NCI-H1930 (cell line): ENCODE results near the gene OCRL.

Experiments
- DNase-seq, 2 experiments: peaks; one replicate each; lab custom pipeline; 2025; lab: John Stamatoyannopoulos, UW

OCRL gene

DNA sequence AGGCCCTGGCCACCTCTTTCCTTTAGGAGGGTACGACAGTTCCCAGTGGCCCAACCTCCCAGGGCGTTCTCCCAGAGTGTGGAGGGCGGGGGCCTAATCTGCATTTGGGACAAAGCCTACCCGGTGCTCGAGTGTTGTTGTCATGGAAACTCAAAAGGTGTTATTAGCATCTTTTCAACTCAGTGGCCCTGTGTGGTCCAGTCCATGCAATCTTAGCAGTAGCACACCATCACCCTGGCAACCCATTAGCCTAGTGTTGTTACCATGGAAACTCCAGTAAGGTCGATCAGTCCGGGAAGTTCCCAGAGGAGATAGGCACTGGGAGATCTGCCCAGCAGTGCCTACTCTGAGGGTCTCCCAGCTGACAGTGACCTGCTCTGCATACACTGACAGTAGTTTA is 94.5 kb downstream of the OCRL start:
- DNase-seq: no peak

DNA sequence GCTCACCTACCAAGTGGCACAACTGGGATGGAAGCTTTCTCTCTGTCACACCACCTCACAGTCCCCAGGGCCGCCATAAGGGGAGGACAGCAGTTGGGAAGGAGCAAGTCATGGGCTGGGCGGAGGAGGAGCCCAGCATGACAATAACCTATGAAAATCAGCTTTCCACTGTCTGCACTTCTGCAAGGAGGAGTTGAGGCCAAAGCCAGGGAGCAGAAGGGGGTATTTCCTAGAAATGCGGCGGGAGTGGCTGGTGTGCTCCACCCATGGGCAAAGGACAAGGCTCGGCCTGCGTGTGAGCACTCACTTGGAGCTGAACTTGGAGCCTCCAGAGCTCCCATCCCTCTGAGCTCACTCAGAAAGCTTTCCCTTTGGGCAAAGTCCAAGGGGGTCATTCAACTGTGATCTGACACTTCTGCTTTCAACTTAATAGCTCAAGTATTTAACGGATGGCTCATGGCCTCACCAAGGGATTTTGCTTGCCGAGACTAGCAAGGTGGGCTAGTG is 96.2 kb downstream of the OCRL start:
- DNase-seq: no peak

DNA sequence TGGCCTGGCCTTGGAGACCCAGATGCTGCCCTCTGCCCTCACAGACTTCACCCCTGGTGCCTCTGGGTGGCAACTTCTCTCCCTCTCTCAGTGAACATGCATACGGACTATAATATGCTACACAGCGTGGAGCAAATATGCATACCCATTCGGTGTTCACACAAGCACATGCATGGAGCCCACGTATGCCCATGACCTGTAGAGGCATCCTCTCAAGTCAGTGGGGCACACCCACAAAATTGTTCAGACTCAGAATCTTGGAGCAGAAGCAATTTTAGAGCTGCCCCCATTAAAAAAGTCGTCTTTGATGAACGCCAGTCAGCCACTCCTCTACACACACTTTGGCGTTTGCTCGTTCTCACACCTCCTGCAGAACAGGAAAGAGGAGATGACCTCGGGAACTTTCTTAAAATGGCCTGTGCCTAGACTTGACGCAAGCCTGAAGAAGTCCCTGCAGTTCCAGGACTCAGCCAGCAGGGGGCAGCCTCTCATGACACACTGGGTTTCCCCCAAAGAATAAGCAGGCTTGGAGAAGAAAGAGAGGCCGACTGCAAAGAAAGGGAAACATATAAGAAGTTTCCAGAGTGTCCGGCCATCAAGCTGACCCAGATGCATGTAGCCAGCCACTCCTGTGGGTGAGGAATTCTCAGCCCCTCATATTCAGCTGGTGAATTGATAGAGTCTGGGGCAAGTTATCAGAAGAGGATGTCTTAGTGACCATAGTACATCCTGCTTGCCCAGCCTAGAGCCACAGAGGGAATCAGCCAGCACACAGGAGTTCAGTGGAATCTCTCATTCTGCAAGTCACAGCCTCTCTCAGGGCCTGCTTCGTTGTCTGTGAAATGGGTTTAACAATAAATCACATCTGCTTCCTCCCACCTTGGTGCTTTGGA is 97.4 kb downstream of the OCRL start:
- peak; percentile 20 to 46 for DNase-seq

DNA sequence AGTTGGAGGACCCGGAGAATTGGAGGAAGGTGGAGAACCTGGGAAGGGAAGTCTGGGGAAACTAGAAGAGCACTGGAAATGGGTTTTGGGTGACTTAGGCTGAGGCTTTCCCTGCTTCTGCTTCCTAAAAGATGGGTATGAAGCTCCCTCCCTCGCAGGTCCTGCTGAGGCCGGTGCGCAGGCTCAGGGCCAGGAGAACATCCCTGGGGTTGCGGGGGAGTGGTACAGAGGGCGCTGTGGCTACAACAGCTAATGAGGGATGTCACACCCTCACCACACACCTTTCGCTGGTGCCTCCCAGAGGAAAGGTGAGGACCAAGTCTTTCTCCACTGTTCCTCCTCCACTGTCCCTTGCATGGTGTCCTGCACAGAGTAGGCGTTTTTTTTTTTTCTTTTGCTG is 98.9 kb downstream of the OCRL start:
- no peak for DNase-seq

DNA sequence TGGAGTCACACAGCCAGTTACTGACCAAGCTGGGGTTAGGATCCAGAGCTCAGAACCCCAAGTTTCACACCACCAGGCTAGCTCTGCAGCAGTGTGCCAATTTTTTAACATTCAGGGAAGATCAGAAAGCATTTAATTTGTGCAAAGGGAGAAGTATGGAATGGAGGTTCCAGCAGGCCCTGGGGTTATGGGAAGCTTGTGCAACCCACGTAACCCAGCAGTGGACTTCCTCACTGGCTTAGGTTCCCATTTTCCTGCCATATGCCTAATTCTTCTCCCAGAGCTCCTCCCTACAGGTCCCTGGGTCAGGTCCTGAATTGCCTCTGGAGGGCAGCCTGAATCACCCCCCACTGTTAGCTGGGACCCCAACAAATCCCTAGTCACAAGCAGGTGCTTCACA is 100.7 kb downstream of the OCRL start:
- DNase-seq: no peak

DNA sequence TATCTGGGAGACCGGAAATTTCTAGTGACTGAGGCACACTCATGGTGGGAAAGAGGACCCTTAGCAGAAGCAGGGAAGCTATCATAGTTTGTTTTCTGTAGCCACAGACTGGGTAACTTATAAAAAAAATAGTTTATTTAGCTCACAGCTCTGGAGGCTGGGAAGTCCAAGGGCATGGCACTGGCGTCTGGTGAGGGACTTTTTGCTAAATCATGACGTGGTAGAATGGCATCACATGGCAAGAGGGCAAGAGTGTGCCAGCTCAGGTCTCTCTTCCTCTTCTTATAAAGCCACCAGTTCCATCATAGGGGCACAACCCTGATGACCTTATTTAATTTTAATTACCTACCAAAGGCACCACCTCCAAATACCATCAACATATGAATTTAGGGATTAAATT is 101.4 kb downstream of the OCRL start:
- DNase-seq: no peak

DNA sequence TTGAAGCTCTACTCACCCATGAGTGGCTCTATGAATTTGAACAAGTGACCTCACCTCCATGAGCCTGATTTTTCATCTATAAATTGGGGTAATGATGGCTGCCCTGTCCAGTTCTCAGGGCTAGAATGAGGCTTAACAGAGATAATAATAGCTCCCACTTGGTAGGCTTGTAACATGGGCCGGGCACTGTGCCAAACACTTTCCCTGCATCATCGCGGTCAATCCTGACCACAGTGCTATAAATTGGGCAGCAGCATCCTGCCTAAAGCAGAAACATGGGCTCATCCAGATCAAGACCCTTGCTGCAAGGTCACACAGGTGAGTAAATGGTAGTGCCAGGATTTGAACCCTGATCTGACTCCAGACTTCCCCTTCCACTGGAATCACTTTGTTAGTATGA is 101.9 kb downstream of the OCRL start:
- DNase-seq: no peak
